ENCODE data around the gene ATP4A.

Gene ATP4A

GRCh38 chr19:35542209-35542608 lies 21.2 kb downstream of the ATP4A start:
- no peak for TF ChIP-seq CTCF (conservative IDR thresholded peaks at IDR 0.05; ENCODE audit: low read depth, low read length)
- H4K20me1 ChIP-seq (ENCODE audit: insufficient read depth): no peaks in the 10 kb centered on the region
- H3K9ac ChIP-seq: no peak overlapping the region

GRCh38 chr19:35540356-35540927 lies 23.0 kb downstream of the ATP4A start:
- peaks cover 11% of the 10 kb centered on the region; the same call in 1 of the 2 replicates for H3K27me3 ChIP-seq (ENCODE audit: insufficient read depth, low read depth)
- no peak overlapping the region for H3K4me3 ChIP-seq (IDR thresholded peaks at IDR 0.05; ENCODE audit: insufficient read depth, low read depth, low read length)
- no peaks in the 10 kb centered on the region for H3K79me2 ChIP-seq (ENCODE audit: insufficient read depth, low read depth)
- no peaks in the 10 kb centered on the region for H3K36me3 ChIP-seq (ENCODE audit: insufficient read depth)
- H3K4me2 ChIP-seq: no peak overlapping the region
- no peak overlapping the region for H3K9ac ChIP-seq
- TF ChIP-seq CTCF (conservative IDR thresholded peaks at IDR 0.05; ENCODE audit: low read depth, low read length): no peak
- H2AFZ ChIP-seq (ENCODE audit: low read depth): no peak overlapping the region
- no peaks in the 10 kb centered on the region for H4K20me1 ChIP-seq (ENCODE audit: insufficient read depth)
- no peak overlapping the region for H3K27ac ChIP-seq
- peaks cover 4% of the 10 kb centered on the region for H3K4me1 ChIP-seq (ENCODE audit: low read depth, poor library complexity, severe bottlenecking)

More at GRCh38 chr19:35542209-35542608, 21.2 kb downstream of the ATP4A start:
- no peaks in the 10 kb centered on the region for H3K79me2 ChIP-seq (ENCODE audit: insufficient read depth, low read depth)
- no peak overlapping the region for H3K4me3 ChIP-seq (IDR thresholded peaks at IDR 0.05; ENCODE audit: insufficient read depth, low read depth, low read length)
- no peak overlapping the region for H3K4me2 ChIP-seq
- peaks cover 14% of the 10 kb centered on the region for H3K4me1 ChIP-seq (ENCODE audit: low read depth, poor library complexity, severe bottlenecking)
- H3K27ac ChIP-seq: no peak overlapping the region
- no peaks in the 10 kb centered on the region for H3K27me3 ChIP-seq (ENCODE audit: insufficient read depth, low read depth)
- H2AFZ ChIP-seq (ENCODE audit: low read depth): no peak overlapping the region
- no peaks in the 10 kb centered on the region for H3K36me3 ChIP-seq (ENCODE audit: insufficient read depth)

- peaks cover 4% of the 10 kb centered on the region for H3K4me1 ChIP-seq (ENCODE audit: low read depth, poor library complexity, severe bottlenecking)
Observed at GRCh38 chr19:35539850-35540249, 23.6 kb downstream of the ATP4A start.

GRCh38 chr19:35539314-35539713 lies 24.1 kb downstream of the ATP4A start:
- Histone ChIP-seq H3K4me1 (ENCODE audit: low read depth, poor library complexity, severe bottlenecking) (peaks cover under 1% of the 10 kb centered on the region), H3K9ac (no peak overlapping the region), H3K36me3 (ENCODE audit: insufficient read depth) (no peaks in the 10 kb centered on the region), H4K20me1 (ENCODE audit: insufficient read depth) (no peaks in the 10 kb centered on the region), H3K4me2 (no peak overlapping the region), H2AFZ (ENCODE audit: low read depth) (no peak overlapping the region), H3K4me3 (IDR thresholded peaks at IDR 0.05; ENCODE audit: insufficient read depth, low read depth, low read length) (no peak overlapping the region), H3K27me3 (ENCODE audit: insufficient read depth, low read depth) (peaks cover 22% of the 10 kb centered on the region; the same call in 1 of the 2 replicates), H3K27ac (no peak overlapping the region), H3K79me2 (ENCODE audit: insufficient read depth, low read depth) (no peaks in the 10 kb centered on the region)
- TF ChIP-seq CTCF (conservative IDR thresholded peaks at IDR 0.05; ENCODE audit: low read depth, low read length): no peak

More at GRCh38 chr19:35539850-35540249, 23.6 kb downstream of the ATP4A start:
- Histone ChIP-seq H4K20me1 (ENCODE audit: insufficient read depth) (no peaks in the 10 kb centered on the region), H3K9ac (no peak overlapping the region), H2AFZ (ENCODE audit: low read depth) (no peak overlapping the region), H3K36me3 (ENCODE audit: insufficient read depth) (no peaks in the 10 kb centered on the region), H3K27ac (no peak overlapping the region), H3K4me3 (IDR thresholded peaks at IDR 0.05; ENCODE audit: insufficient read depth, low read depth, low read length) (no peak overlapping the region), H3K4me2 (no peak overlapping the region), H3K27me3 (ENCODE audit: insufficient read depth, low read depth) (peaks cover 17% of the 10 kb centered on the region; the same call in 1 of the 2 replicates), H3K79me2 (ENCODE audit: insufficient read depth, low read depth) (no peaks in the 10 kb centered on the region)
- no peak for TF ChIP-seq CTCF (conservative IDR thresholded peaks at IDR 0.05; ENCODE audit: low read depth, low read length)
